ENCODE data around the gene LRBA. TPM values are rescaled to one million over a fixed set of nuclear protein-coding genes. Genes with fewer than 3 reads are reported as not detected.

Gene LRBA
- total and polyA plus RNA-seq, 4 donors: 11.8 to 149 (median 34.2) TPM

GRCh38 chr4:150457802-150458201 lies 557.3 kb downstream of the LRBA start:
- no peak for ATAC-seq (ENCODE audit: insufficient read depth, low FRiP score)
- H3K27ac ChIP-seq (ENCODE audit: low read depth in 1 of 2, low read length in 1 of 2): no peak overlapping the region
- peaks cover 0 to 15% (median 0%) of the 10 kb centered on the region in 5 donors for H3K4me1 ChIP-seq (ENCODE audit: control insufficient read depth in 5 of 5, insufficient read depth in 5 of 5, low read length in 5 of 5)
- no peaks in the 10 kb centered on the region for H3K9me3 ChIP-seq (ENCODE audit: control insufficient read depth in 4 of 4, insufficient read depth in 3 of 4, low read length in 3 of 4)
- no peak overlapping the region for H3K4me3 ChIP-seq
- no peak for TF ChIP-seq CTCF (IDR thresholded peaks at IDR 0.05; ENCODE audit: control extremely low read depth, extremely low read depth)
- 88 to 92% methylated on average over 1 of the region's 1 CpG for WGBS, 2 donors
- no peaks in the 10 kb centered on the region for H3K36me3 ChIP-seq (ENCODE audit: control insufficient read depth in 4 of 4, insufficient read depth in 4 of 4, low read length in 4 of 4)
- no peaks in the 10 kb centered on the region for H3K27me3 ChIP-seq (ENCODE audit: control insufficient read depth in 3 of 3, insufficient read depth in 3 of 3, low read length in 2 of 3)
- no peak for DNase-seq
- no peak overlapping the region for H3K9ac ChIP-seq (ENCODE audit: insufficient read depth in 1 of 2, low read length in 2 of 2)

GRCh38 chr4:150451883-150452282 lies 563.2 kb downstream of the LRBA start:
- H3K36me3 ChIP-seq (ENCODE audit: control insufficient read depth in 4 of 4, insufficient read depth in 4 of 4, low read length in 4 of 4): no peaks in the 10 kb centered on the region
- no peak overlapping the region for H3K4me3 ChIP-seq
- no peak for DNase-seq
- H3K9me3 ChIP-seq (ENCODE audit: control insufficient read depth in 4 of 4, insufficient read depth in 3 of 4, low read length in 3 of 4): no peaks in the 10 kb centered on the region
- H3K27me3 ChIP-seq (ENCODE audit: control insufficient read depth in 3 of 3, insufficient read depth in 3 of 3, low read length in 2 of 3): no peaks in the 10 kb centered on the region
- whole genome bisulfite sequencing, 2 donors: 75 to 82% methylated on average over 3 of the region's 3 CpGs
- no peaks in the 10 kb centered on the region for H3K4me1 ChIP-seq (ENCODE audit: control insufficient read depth in 5 of 5, insufficient read depth in 5 of 5, low read length in 5 of 5)
- H3K27ac ChIP-seq (ENCODE audit: low read depth in 1 of 2, low read length in 1 of 2): no peak overlapping the region
- no peak overlapping the region for H3K9ac ChIP-seq (ENCODE audit: insufficient read depth in 1 of 2, low read length in 2 of 2)
- TF ChIP-seq CTCF (IDR thresholded peaks at IDR 0.05; ENCODE audit: control extremely low read depth, extremely low read depth): no peak
- ATAC-seq (ENCODE audit: insufficient read depth, low FRiP score): no peak

- H3K4me3 ChIP-seq: no peak overlapping the region
- H3K4me1 ChIP-seq (ENCODE audit: control insufficient read depth in 5 of 5, insufficient read depth in 5 of 5, low read length in 5 of 5): no peaks in the 10 kb centered on the region
- TF ChIP-seq CTCF (IDR thresholded peaks at IDR 0.05; ENCODE audit: control extremely low read depth, extremely low read depth): no peak
- no peak for ATAC-seq (ENCODE audit: insufficient read depth, low FRiP score)
- no peak overlapping the region for H3K27ac ChIP-seq (ENCODE audit: low read depth in 1 of 2, low read length in 1 of 2)
- no peaks in the 10 kb centered on the region for H3K36me3 ChIP-seq (ENCODE audit: control insufficient read depth in 4 of 4, insufficient read depth in 4 of 4, low read length in 4 of 4)
- H3K27me3 ChIP-seq (ENCODE audit: control insufficient read depth in 3 of 3, insufficient read depth in 3 of 3, low read length in 2 of 3): no peaks in the 10 kb centered on the region
- 88 to 90% methylated on average over 1 of the region's 1 CpG for WGBS, 2 donors
- H3K9me3 ChIP-seq (ENCODE audit: control insufficient read depth in 4 of 4, insufficient read depth in 3 of 4, low read length in 3 of 4): no peaks in the 10 kb centered on the region
- H3K9ac ChIP-seq (ENCODE audit: insufficient read depth in 1 of 2, low read length in 2 of 2): no peak overlapping the region
- no peak for DNase-seq
Measured at GRCh38 chr4:150447356-150447755, 567.7 kb downstream of the LRBA start.

- H3K4me3 ChIP-seq: no peak overlapping the region
- no peaks in the 10 kb centered on the region for H3K36me3 ChIP-seq (ENCODE audit: control insufficient read depth in 4 of 4, insufficient read depth in 4 of 4, low read length in 4 of 4)
- H3K27me3 ChIP-seq (ENCODE audit: control insufficient read depth in 3 of 3, insufficient read depth in 3 of 3, low read length in 2 of 3): no peaks in the 10 kb centered on the region
- no peaks in the 10 kb centered on the region for H3K4me1 ChIP-seq (ENCODE audit: control insufficient read depth in 5 of 5, insufficient read depth in 5 of 5, low read length in 5 of 5)
- ATAC-seq (ENCODE audit: insufficient read depth, low FRiP score) (no peak), DNase-seq (no peak)
- TF ChIP-seq CTCF (IDR thresholded peaks at IDR 0.05; ENCODE audit: control extremely low read depth, extremely low read depth): no peak
- no peak overlapping the region for H3K27ac ChIP-seq (ENCODE audit: low read depth in 1 of 2, low read length in 1 of 2)
- H3K9me3 ChIP-seq (ENCODE audit: control insufficient read depth in 4 of 4, insufficient read depth in 3 of 4, low read length in 3 of 4): no peaks in the 10 kb centered on the region
- WGBS, 2 donors: 94 to 97% methylated on average over 3 of the region's 3 CpGs
- no peak overlapping the region for H3K9ac ChIP-seq (ENCODE audit: insufficient read depth in 1 of 2, low read length in 2 of 2)
Measured at GRCh38 chr4:150439451-150439933, 575.6 kb downstream of the LRBA start.
